Memory B cell (primary cell): ENCODE results near the gene GBP5.
A peak's percentile ranks its signal among the peaks of the same experiment; 100 is the strongest.
"Not testable (repeated sequence)": the region's sequence is repeated elsewhere in the genome, so short reads cannot be mapped to it uniquely, and the experiment has no call there.

Source experiments
- ATAC-seq: fragments of 150-1000 bp; cut with Tn5 transposase; 2 replicates; pipeline ENCODE4 v1.10.0; 2021; ENCODE audit warnings: low read depth, mild to moderate bottlenecking, moderate library complexity
- DNase-seq, 2 donors: peaks; one replicate each; pipeline ENCODE4 v3.0.0; 2022; ENCODE audit warnings: low spot score in 2 of 2
- H3K27ac Mint-ChIP-seq: one replicate; pipeline ENCODE4 v1.8.0; 2022; ENCODE audit warnings: mild to moderate bottlenecking, moderate library complexity, mixed read lengths
- H3K27me3 Mint-ChIP-seq: one replicate; pipeline ENCODE4 v1.8.0; 2022; ENCODE audit warnings: mixed read lengths
- H3K36me3 Mint-ChIP-seq: one replicate; pipeline ENCODE4 v1.8.0; 2022; ENCODE audit warnings: mild to moderate bottlenecking, mixed read lengths
- H3K4me1 Mint-ChIP-seq: one replicate; pipeline ENCODE4 v1.8.0; 2022; ENCODE audit warnings: mixed read lengths
- H3K4me3 Mint-ChIP-seq: one replicate; pipeline ENCODE4 v1.8.0; 2022; ENCODE audit warnings: mild to moderate bottlenecking, moderate library complexity, mixed read lengths
- H3K9me3 Mint-ChIP-seq: one replicate; pipeline ENCODE4 v1.8.0; 2022; ENCODE audit warnings: mixed read lengths

The GBP5 gene

DNA sequence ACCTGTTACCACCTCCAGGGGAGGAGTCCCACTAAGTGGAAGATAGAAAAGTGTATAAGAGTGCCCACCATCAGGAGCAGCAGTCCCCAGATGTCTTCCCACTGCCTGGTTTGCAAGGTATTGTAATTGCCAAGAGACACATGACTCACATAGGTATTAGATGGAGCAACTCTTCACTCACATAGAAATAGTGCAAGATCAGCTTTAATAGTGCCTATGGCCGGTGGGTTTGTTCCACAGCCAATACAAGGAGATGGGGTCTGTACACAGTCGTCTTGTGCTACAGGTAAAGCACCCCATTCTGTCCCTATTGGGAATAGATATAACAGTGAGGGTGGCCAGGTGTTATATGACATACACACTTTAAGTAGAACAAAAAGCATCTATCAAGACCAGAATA is 18.6 kb upstream of the GBP5 start:
- H3K9me3 Mint-ChIP-seq = peaks cover 2% of the 10 kb centered on the region
- H3K4me3 Mint-ChIP-seq = no peak overlapping the region
- no peaks in the 10 kb centered on the region for H3K27me3 Mint-ChIP-seq
- DNase-seq (no peak), ATAC-seq (no peak)
- no peak overlapping the region for H3K27ac Mint-ChIP-seq
- peaks cover 4% of the 10 kb centered on the region for H3K36me3 Mint-ChIP-seq
- H3K4me1 Mint-ChIP-seq = peaks cover 12% of the 10 kb centered on the region

DNA sequence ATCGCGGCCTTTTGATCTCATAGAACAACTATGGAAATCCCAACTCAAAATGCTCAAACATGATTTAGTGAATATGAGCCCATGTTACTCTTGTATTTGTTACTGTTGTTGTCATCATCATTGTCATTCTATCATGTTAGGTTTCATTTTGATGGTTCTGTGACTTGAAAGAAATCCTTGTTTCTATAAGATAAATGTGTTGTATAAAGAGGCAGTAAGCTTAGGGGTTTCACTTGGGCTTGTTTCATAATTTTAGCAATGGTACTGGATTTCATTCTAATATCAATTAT is 15.3 kb upstream of the GBP5 start:
- H3K4me3 Mint-ChIP-seq = no peak overlapping the region
- ATAC-seq = no peak
- peak overlapping the region; percentile 42 for H3K27ac Mint-ChIP-seq
- no peak for DNase-seq
- H3K27me3 Mint-ChIP-seq = no peaks in the 10 kb centered on the region
- H3K9me3 Mint-ChIP-seq = peaks cover 1% of the 10 kb centered on the region
- H3K36me3 Mint-ChIP-seq = peaks cover 9% of the 10 kb centered on the region
- peaks cover 15% of the 10 kb centered on the region for H3K4me1 Mint-ChIP-seq

DNA sequence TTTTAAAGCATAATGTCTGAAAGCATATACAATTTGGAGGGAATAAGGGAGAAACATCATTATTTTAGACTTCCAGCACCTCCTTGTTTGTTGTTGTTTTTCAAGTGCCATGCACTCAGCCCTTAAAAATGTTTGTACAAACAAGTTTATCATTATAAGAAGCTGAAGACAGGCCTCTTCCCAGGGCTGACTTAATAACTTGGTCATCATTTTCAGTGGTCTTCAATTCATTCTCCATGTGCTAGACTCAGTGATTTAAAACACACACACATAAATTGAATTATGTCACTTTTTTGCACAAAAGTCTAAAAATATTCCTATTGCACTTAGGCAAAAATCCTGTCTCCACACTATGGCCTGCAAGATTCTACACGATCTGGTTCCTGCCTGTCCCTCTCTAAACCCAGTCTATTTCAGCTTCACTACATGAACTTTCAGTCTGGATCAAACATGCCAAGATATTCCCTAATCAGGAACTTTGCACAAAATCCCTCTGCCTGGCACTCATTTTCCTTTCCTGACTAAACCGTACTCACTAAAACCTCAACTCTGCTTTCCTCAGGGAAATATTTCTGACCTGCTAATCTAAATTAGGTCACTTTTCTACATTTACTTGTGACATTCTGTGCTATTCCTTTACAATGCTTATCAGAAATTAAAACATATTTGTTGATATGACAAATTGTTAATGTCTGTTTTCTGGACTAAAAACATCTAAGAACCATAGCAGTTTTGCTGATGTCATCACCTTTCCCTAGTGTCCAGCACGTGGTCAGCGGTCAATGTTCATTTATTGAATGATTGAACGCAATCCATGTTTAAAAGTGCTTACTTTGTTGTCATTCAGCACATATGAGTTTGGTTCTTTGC is 14.8 kb upstream of the GBP5 start:
- no peak for DNase-seq
- Mint-ChIP-seq H3K36me3 (peaks cover 9% of the 10 kb centered on the region), H3K4me1 (peaks cover 15% of the 10 kb centered on the region), H3K4me3 (peak overlapping the region; percentile 69), H3K9me3 (no peaks in the 10 kb centered on the region), H3K27ac (peak overlapping the region; percentile 88), H3K27me3 (no peaks in the 10 kb centered on the region)
- ATAC-seq = peak; percentile 6

DNA sequence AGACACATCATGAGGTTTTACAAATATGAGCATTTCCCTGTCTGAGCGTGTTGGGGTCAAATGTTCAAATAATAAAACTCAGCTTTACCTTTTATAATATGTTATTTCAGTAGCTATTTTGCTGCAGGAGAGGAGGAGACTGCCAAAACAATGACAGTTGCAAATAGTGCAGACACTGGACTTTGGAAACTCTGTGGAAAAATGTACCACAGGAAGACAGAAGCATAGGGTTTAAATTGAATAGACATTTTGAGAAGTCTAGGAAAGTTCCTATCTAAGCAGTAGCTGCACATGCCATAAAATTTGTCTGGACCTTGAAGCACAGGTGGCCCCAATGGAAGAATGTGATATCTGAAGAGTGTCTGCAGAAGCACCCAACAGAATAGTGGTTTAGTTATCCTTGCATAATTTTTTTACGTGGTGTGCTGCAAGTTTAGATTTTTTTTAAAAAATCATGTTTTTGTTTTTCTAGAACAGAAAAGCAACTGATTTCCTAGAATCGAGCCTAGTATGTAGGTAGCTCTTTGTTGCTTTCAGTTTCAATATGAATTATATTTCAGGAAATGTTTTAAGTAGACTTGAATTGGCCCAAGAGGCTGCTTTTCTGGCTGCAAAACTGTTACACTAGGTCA is 14.0 kb upstream of the GBP5 start:
- DNase-seq = no peak
- Mint-ChIP-seq H3K27ac (peak overlapping the region; percentile 88), H3K27me3 (no peaks in the 10 kb centered on the region), H3K4me1 (peaks cover 15% of the 10 kb centered on the region), H3K36me3 (peaks cover 7% of the 10 kb centered on the region), H3K9me3 (no peaks in the 10 kb centered on the region), H3K4me3 (peak overlapping the region; percentile 69)
- peak; percentile 95 for ATAC-seq

DNA sequence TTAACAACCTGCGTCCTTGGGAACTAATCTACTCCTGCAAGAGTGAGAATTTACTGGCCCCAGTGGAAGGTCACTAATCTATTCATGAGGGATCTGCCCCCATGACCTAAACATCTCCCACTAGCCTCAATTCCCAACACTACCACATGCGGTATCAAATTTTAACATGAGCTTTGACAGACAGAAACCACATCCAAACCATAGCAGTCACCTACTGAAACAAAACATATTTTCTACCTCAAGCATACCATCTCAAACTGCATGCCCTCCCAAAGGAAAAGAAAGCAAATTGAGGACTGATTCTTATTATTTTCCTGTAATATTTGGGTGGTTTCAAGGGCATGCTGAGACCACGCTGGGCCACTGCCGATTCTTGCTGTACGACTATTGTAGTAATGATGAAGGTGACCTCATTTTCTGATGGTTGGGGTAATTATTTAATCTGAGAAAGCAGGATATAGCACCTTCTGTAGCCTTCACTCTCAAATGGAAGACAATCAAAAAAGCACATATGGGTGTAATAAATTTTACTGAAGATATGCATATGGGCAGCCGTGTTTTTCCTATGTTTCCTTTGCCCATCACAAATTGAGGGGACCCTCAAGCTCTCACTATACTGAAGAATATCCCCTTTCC is 13.2 kb upstream of the GBP5 start:
- no peak for ATAC-seq
- Mint-ChIP-seq H3K4me3 (no peak overlapping the region), H3K9me3 (no peaks in the 10 kb centered on the region), H3K4me1 (peaks cover 15% of the 10 kb centered on the region), H3K27ac (peak overlapping the region; percentile 30), H3K27me3 (no peaks in the 10 kb centered on the region), H3K36me3 (peaks cover 7% of the 10 kb centered on the region)
- DNase-seq = no peak

DNA sequence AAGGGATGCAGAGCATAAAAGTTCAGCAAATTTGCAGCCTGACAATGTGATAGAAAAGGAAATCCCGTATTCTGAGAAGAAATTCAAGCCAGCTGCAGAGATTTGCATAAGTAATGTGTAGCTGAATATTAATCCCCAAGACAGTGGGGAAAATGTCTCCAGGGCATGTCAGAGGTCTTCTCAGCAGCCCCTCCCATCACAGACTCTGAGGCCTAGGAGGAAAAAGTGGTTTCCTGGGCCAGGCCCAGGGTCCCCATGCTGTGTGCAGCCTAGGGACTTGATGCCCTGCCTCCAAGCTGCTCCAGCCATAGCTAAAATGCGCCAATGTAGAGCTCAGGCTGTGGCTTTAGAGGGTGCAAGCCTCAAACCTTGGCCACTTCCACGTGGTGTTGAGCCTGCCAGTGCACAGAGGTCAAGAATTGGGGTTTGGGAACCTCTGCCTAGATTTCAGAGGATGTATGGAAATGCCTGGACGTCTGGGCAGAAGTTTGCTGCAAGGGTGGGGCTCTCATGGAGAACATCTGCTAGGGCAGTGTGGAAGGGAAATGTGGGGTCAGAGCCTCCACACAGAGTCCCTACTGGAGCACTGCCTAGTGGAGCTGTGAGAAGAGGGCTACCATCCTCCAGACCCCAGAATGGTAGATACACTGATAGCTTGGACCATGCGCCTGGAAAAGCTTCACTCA is 11.6 kb upstream of the GBP5 start:
- H3K36me3 Mint-ChIP-seq, H3K27me3 Mint-ChIP-seq, DNase-seq, H3K4me3 Mint-ChIP-seq, H3K27ac Mint-ChIP-seq, ATAC-seq, H3K9me3 Mint-ChIP-seq: not testable (repeated sequence)
- peaks cover 18% of the 10 kb centered on the region for H3K4me1 Mint-ChIP-seq

DNA sequence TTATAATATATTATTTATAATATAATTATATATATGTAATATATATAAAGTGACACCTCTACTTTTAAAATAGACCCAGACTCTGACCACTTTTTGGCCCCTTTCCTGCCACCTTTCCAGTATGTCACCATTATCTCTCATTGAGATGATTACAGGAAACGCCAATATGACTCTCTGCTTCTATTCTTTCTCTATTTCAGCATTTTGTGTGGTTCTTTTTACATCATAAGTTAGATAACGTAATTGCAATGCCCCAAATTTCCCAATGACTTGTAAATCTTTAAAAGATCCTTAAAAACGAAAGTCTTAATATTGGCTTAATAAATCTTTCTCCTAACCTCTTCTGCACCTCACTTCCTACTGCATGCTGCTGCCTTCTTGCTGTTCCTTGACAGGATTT is 8.1 kb upstream of the GBP5 start:
- Mint-ChIP-seq H3K36me3 (peaks cover 5% of the 10 kb centered on the region), H3K27ac (no peak overlapping the region), H3K9me3 (no peaks in the 10 kb centered on the region), H3K4me1 (peaks cover 14% of the 10 kb centered on the region), H3K4me3 (no peak overlapping the region), H3K27me3 (no peaks in the 10 kb centered on the region)
- no peak for DNase-seq
- no peak for ATAC-seq

DNA sequence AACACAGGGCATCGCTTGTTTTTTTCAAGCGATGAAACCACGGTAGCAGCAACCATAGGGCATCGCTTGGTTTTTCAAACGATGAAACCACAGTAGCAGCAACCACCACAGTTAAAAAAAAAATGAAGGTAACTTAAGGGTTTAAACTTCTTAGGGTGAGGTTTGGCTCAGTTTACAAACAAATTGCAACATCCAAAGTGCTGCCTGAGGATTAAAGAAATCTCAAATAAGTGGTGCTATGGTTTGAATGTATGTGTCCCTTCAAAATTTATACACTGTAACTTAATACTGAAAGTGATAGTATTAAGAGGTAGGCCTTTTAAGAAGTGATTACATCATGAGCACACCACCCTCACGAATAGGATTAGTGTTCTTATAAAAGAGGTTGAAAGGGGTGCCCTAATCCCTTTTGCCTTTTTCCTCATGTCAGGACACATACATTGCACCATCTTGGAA is 6.4 kb upstream of the GBP5 start:
- Mint-ChIP-seq H3K27ac (no peak overlapping the region), H3K27me3 (no peaks in the 10 kb centered on the region), H3K36me3 (no peaks in the 10 kb centered on the region), H3K4me1 (peaks cover 15% of the 10 kb centered on the region), H3K9me3 (no peaks in the 10 kb centered on the region), H3K4me3 (no peak overlapping the region)
- ATAC-seq = peak; percentile 52
- no peak for DNase-seq

DNA sequence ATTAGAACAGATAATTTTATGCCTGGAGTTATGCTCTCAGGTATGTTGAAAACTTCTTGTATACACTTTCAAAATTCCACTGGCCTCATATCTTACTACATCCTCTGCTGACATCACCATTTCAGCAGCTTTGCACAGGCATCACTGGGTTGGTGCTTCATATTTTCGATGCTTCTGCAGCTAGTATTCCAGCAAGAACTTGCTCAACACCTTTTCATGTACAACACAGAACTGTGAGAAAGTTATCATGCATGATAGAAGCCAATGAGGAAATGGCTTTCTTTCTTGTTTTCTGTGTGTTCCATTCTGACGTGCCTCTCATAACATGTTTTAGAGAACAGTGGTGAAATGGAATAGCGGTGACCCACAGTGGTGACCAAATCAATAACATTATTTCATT is 5.1 kb upstream of the GBP5 start:
- ATAC-seq (peak; percentile 40), DNase-seq (no peak)

DNA sequence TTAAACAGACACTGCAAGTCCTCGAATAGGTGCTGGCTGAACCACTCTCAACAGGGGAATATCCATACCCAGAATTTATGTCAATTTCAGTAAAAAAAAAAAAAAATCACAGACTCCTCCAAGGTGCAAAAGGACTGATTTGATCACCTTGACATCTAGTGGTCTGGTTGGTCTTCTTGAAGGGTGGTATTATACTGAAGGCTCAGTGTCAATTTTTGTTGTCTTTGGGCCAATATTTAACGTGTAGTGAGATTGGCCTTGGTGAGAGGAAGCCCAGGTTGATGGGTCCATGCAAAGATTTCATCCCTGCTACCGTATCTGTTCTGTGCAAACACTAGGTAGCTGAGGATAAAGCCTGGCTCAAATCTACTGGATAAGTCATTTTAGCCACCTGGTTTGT is 4.0 kb upstream of the GBP5 start:
- peaks cover 2% of the 10 kb centered on the region for H3K36me3 Mint-ChIP-seq
- H3K4me1 Mint-ChIP-seq = peaks cover 19% of the 10 kb centered on the region
- DNase-seq (no peak), ATAC-seq (no peak)
- no peak overlapping the region for H3K27ac Mint-ChIP-seq
- no peaks in the 10 kb centered on the region for H3K9me3 Mint-ChIP-seq
- H3K27me3 Mint-ChIP-seq = no peaks in the 10 kb centered on the region
- H3K4me3 Mint-ChIP-seq = no peak overlapping the region

More for the DNA sequence above, 5.1 kb upstream of the GBP5 start:
- no peak overlapping the region for H3K4me3 Mint-ChIP-seq
- H3K27me3 Mint-ChIP-seq = no peaks in the 10 kb centered on the region
- peaks cover 17% of the 10 kb centered on the region for H3K4me1 Mint-ChIP-seq
- H3K36me3 Mint-ChIP-seq = peaks cover 2% of the 10 kb centered on the region
- no peak overlapping the region for H3K27ac Mint-ChIP-seq
- H3K9me3 Mint-ChIP-seq = no peaks in the 10 kb centered on the region

DNA sequence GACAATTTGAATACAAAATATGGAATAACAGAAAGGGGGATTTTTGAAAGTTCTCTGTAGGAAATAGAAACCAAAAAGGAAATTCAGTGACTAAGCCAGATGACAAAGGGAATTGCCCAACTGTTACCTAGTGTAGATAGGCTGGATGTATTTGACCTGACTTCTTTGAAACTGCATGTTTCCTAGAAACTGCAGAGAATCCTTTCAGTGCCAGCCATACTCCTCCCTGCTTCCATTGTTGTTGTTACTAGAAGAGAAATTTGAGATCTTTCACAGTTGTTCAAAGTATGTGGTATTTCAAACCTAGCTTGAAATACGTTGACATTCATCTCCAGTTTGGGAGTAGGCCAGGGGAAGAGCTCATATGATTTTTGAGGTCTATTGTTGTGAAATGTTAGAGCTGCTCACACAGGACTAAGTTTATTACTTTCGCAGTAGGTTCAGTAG is 1.8 kb upstream of the GBP5 start:
- Mint-ChIP-seq H3K9me3 (no peaks in the 10 kb centered on the region), H3K27ac (peak overlapping the region; percentile 68), H3K36me3 (peaks cover 2% of the 10 kb centered on the region), H3K4me3 (peak overlapping the region; percentile 57), H3K4me1 (peaks cover 26% of the 10 kb centered on the region), H3K27me3 (no peaks in the 10 kb centered on the region)
- ATAC-seq (peak; percentile 31), DNase-seq (no peak)

DNA sequence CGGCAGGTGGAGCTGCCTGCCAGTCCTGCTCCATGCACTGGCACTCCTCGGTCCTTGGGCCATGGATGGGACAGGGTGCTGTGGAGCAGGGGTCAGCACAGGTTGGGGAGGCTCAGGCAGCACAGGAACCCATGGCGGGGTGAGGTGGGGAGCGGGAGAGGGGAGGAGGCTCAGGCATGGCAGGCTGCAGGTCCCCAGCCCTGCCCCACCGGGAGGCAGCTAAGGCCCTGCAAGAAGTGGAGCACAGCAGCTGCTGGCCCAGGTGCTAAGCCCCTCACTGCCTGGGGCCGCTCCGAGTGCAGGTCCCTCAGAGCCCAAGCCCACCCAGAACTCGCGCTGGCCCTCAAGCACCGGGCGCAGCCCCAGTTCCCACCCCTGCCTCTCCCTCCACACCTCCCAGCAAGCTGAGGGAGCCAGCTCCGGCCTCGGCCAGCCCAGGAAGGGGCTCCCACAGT is 691 bp upstream of the GBP5 start:
- Mint-ChIP-seq H3K27me3 (no peaks in the 10 kb centered on the region), H3K9me3 (no peaks in the 10 kb centered on the region), H3K36me3 (peaks cover 8% of the 10 kb centered on the region), H3K27ac (no peak overlapping the region), H3K4me3 (no peak overlapping the region), H3K4me1 (peaks cover 25% of the 10 kb centered on the region)
- DNase-seq = no peak
- ATAC-seq = no peak

DNA sequence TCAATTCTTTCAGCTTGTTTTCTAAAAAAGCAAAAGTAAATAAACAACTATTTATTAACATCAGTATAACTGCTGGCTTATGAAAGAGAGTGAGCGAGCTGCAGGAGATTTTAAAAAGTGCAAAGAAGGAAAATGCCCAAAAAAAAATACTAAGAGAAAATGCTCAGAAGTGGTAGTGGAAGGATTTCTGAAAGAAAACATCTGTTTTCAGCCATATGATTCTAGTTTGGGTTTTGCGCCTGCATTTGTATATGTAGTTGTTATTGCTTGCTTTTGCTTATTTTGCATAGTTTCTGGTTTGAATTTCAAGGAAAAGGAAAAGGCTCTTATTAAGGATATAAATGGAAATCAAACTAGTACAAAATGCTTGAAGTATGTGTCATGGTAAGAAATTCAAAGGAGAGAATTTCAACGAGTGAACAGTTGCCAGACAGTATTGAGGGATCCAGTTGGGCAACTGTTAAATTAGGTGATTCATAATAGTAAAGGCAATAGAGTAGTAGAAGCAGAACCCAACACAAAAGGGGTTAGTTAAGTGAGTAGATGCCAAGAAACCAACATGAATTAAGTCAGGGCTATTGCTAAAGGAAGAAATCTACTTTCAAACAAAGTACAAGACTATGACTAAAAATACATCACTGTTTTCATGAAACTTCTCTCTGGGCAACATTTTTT is 1.2 kb downstream of the GBP5 start:
- peaks cover 8% of the 10 kb centered on the region for H3K36me3 Mint-ChIP-seq
- ATAC-seq = no peak
- peak overlapping the region; percentile 91 for H3K4me3 Mint-ChIP-seq

More for the DNA sequence above, 1.2 kb downstream of the GBP5 start:
- Mint-ChIP-seq H3K27ac (peak overlapping the region; percentile 97), H3K9me3 (no peaks in the 10 kb centered on the region), H3K27me3 (no peaks in the 10 kb centered on the region), H3K4me1 (peaks cover 18% of the 10 kb centered on the region)
- no peak for DNase-seq
